Measurements from ENCODE around the gene FNDC3B. TPM values are rescaled to one million over a fixed set of nuclear protein-coding genes. Genes with fewer than 3 reads are reported as not detected.

FNDC3B gene
- total RNA-seq, 4 donors from 2014 or later, result 114 to 217 (median 164) TPM

- TF ChIP-seq CTCF (IDR thresholded peaks at IDR 0.05), result no peak
- no peak for ATAC-seq (ENCODE audit: low FRiP score)
- no peak for DNase-seq (ENCODE audit: low spot score)
Measured at GRCh38 chr3:172002512-172003078, 36.8 kb upstream of the FNDC3B start.

- DNase-seq (ENCODE audit: low spot score) (no peak), ATAC-seq (ENCODE audit: low FRiP score) (no peak)
- no peak for TF ChIP-seq CTCF (IDR thresholded peaks at IDR 0.05)
Measured at GRCh38 chr3:172003146-172003545, 36.2 kb upstream of the FNDC3B start.

GRCh38 chr3:172007065-172007370, 32.4 kb upstream of the FNDC3B start:
- ATAC-seq (ENCODE audit: low FRiP score), result no peak
- DNase-seq (ENCODE audit: low spot score), result no peak
- TF ChIP-seq CTCF (IDR thresholded peaks at IDR 0.05), result no peak

- no peak for ATAC-seq (ENCODE audit: low FRiP score)
- no peak for TF ChIP-seq CTCF (IDR thresholded peaks at IDR 0.05)
- DNase-seq (ENCODE audit: low spot score), result no peak
Measured at GRCh38 chr3:172009803-172010202, 29.6 kb upstream of the FNDC3B start.

- DNase-seq (ENCODE audit: low spot score) (no peak), ATAC-seq (ENCODE audit: low FRiP score) (no peak)
- no peak for TF ChIP-seq CTCF (IDR thresholded peaks at IDR 0.05)
Measured at GRCh38 chr3:172012775-172013174, 26.6 kb upstream of the FNDC3B start.

- TF ChIP-seq CTCF (IDR thresholded peaks at IDR 0.05), result no peak
- ATAC-seq (ENCODE audit: low FRiP score) (no peak), DNase-seq (ENCODE audit: low spot score) (no peak)
Measured at GRCh38 chr3:172014145-172014544, 25.2 kb upstream of the FNDC3B start.

- TF ChIP-seq CTCF (IDR thresholded peaks at IDR 0.05), result no peak
- DNase-seq (ENCODE audit: low spot score) (no peak), ATAC-seq (ENCODE audit: low FRiP score) (no peak)
Measured at GRCh38 chr3:172018364-172018763, 21.0 kb upstream of the FNDC3B start.

All from omental fat pad (tissue), 4 donors.